Calu3 (cell line): ENCODE results near the gene DCC. TPM values are rescaled to one million over a fixed set of nuclear protein-coding genes. Genes with fewer than 3 reads are reported as not detected.

ENCODE experiments used
- BruUV-seq: library from RNA; stranded (reverse); fragments of 400-500 nt; replicated peaks from 2 replicates; lab custom pipeline; 2021; lab: Mats Ljungman, UMichigan
- CTCF ChIA-PET: fragments of 300-600 bp; sonication (Branson Sonifier 250); formaldehyde crosslinking; loops from one replicate; lab custom pipeline; 2022; ENCODE audit warnings: antibody characterized with exemption; lab: Charles Lee
- DNase-seq: peaks from one replicate; pipeline ENCODE4 v3.0.0; 2022
- H3K27ac Mint-ChIP-seq: one replicate; pipeline ENCODE4 v1.8.0; 2022; ENCODE audit warnings: mixed read lengths; ENCODE audit not compliant: unreplicated experiment
- H3K27me3 Mint-ChIP-seq: one replicate; pipeline ENCODE4 v1.8.0; 2022; ENCODE audit warnings: mixed read lengths; ENCODE audit not compliant: unreplicated experiment
- H3K36me3 Mint-ChIP-seq: one replicate; pipeline ENCODE4 v1.8.0; 2022; ENCODE audit warnings: mild to moderate bottlenecking, moderate library complexity, mixed read lengths; ENCODE audit not compliant: insufficient read depth, unreplicated experiment
- H3K4me1 Mint-ChIP-seq: one replicate; pipeline ENCODE4 v1.8.0; 2022; ENCODE audit warnings: mild to moderate bottlenecking, low read depth, mixed read lengths; ENCODE audit not compliant: unreplicated experiment
- H3K4me3 Mint-ChIP-seq: one replicate; pipeline ENCODE4 v1.8.0; 2022; ENCODE audit warnings: mild to moderate bottlenecking, low read depth, moderate library complexity, mixed read lengths; ENCODE audit not compliant: unreplicated experiment
- H3K9me3 Mint-ChIP-seq: one replicate; pipeline ENCODE4 v1.8.0; 2022; ENCODE audit warnings: low read depth, mixed read lengths; ENCODE audit not compliant: unreplicated experiment
- intact Hi-C: fragments of 100-400 bp; cut with micrococcal nuclease; formaldehyde crosslinking; loops from one replicate; pipeline ENCODE4 v1.10.0; 2022; ENCODE audit not compliant: unreplicated experiment
- total RNA-seq: library from RNA; stranded (reverse); gene quantifications from 2 replicates; pipeline ENCODE4 v1.2.3, GENCODE V29; 2022
- TF ChIP-seq, protein P1 (sequence below): fragments of 200-600 bp; IDR thresholded peaks from one replicate; pipeline ENCODE4 v1.8.0; 2022; ENCODE audit warnings: antibody characterized with exemption; ENCODE audit not compliant: unreplicated experiment

DCC gene
- total RNA-seq, 1 experiment from 2014 or later = not detected

GRCh38 chr18:52536039-52536438, 196.0 kb downstream of the DCC start:
- no TSS peak for BruUV-seq
- peaks cover 2% of the 10 kb centered on the region for H3K9me3 Mint-ChIP-seq
- no peak overlapping the region for H3K27ac Mint-ChIP-seq
- no peaks in the 10 kb centered on the region for H3K4me1 Mint-ChIP-seq
- TF ChIP-seq, protein P1, sequence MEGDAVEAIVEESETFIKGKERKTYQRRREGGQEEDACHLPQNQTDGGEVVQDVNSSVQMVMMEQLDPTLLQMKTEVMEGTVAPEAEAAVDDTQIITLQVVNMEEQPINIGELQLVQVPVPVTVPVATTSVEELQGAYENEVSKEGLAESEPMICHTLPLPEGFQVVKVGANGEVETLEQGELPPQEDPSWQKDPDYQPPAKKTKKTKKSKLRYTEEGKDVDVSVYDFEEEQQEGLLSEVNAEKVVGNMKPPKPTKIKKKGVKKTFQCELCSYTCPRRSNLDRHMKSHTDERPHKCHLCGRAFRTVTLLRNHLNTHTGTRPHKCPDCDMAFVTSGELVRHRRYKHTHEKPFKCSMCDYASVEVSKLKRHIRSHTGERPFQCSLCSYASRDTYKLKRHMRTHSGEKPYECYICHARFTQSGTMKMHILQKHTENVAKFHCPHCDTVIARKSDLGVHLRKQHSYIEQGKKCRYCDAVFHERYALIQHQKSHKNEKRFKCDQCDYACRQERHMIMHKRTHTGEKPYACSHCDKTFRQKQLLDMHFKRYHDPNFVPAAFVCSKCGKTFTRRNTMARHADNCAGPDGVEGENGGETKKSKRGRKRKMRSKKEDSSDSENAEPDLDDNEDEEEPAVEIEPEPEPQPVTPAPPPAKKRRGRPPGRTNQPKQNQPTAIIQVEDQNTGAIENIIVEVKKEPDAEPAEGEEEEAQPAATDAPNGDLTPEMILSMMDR = no peak
- H3K4me3 Mint-ChIP-seq = no peak overlapping the region
- H3K36me3 Mint-ChIP-seq = no peaks in the 10 kb centered on the region
- intact Hi-C loops = no loop called here
- DNase-seq = no peak
- peaks cover 14% of the 10 kb centered on the region for H3K27me3 Mint-ChIP-seq
- CTCF ChIA-PET = no interaction called here

GRCh38 chr18:52537261-52537660, 197.3 kb downstream of the DCC start:
- Mint-ChIP-seq H3K27me3 (peaks cover 14% of the 10 kb centered on the region), H3K27ac (no peak overlapping the region), H3K4me1 (no peaks in the 10 kb centered on the region), H3K4me3 (no peak overlapping the region), H3K36me3 (no peaks in the 10 kb centered on the region), H3K9me3 (peaks cover 2% of the 10 kb centered on the region)
- intact Hi-C loops = no loop called here
- BruUV-seq = no TSS peak
- DNase-seq = no peak
- TF ChIP-seq, protein P1 = no peak
- CTCF ChIA-PET = no interaction called here

DNA sequence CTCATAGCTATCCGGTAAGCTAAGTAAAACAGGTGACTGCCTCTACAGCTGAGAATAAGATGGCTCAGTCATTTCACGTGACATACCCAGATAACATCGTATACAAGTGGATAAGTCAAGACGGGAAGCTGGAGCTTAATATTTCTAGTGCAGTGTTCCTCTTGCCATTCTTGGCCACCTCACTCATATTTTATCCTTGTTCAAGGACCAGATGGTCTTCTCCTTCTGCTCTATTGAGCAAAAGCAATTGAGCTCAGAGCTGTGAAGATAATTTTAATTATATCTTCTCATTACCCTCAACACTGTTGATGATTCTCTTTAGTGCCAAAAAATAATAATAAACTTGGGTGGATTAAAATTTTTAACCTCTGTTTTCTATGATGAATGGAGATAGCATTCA, 201.1 kb downstream of the DCC start:
- CTCF ChIA-PET = interaction anchor here (0.9 kb wide), 1 partner anchor 21 kb away, joined by 3 read pairs; no protein-coding TSS in a partner anchor
- Mint-ChIP-seq H3K27ac (no peak overlapping the region), H3K4me3 (no peak overlapping the region), H3K36me3 (no peaks in the 10 kb centered on the region), H3K9me3 (no peaks in the 10 kb centered on the region), H3K4me1 (no peaks in the 10 kb centered on the region), H3K27me3 (peaks cover 18% of the 10 kb centered on the region)
- no TSS peak for BruUV-seq
- DNase-seq = no peak
- TF ChIP-seq, protein P1 = no peak
- intact Hi-C loops = no loop called here

GRCh38 chr18:52544086-52544485, 204.1 kb downstream of the DCC start:
- BruUV-seq = no TSS peak
- CTCF ChIA-PET = no interaction called here
- Mint-ChIP-seq H3K4me3 (no peak overlapping the region), H3K27ac (no peak overlapping the region), H3K9me3 (no peaks in the 10 kb centered on the region), H3K4me1 (peaks cover 9% of the 10 kb centered on the region), H3K36me3 (no peaks in the 10 kb centered on the region), H3K27me3 (peaks cover 13% of the 10 kb centered on the region)
- DNase-seq = no peak
- TF ChIP-seq, protein P1 = no peak
- intact Hi-C loops = no loop called here
